GM11168 (cell line): Measurements from ENCODE around the gene IRAK1.

Source experiments
- in situ Hi-C: fragments of 300-500 bp; cut with MboI; formaldehyde crosslinking; loops from one replicate; pipeline ENCODE4 v1.12.0; 2022; ENCODE audit warnings: low sequenced_read_pairs; ENCODE audit not compliant: unreplicated experiment

IRAK1 gene

GRCh38 chrX:153974726-153975286 lies 44.9 kb downstream of the IRAK1 start:
- in situ Hi-C loops: no loop called here

GRCh38 chrX:153974003-153974725 lies 45.5 kb downstream of the IRAK1 start:
- in situ Hi-C loops: no loop called here

- in situ Hi-C loops: no loop called here
Observed at GRCh38 chrX:153973127-153974002, 46.3 kb downstream of the IRAK1 start.

- in situ Hi-C loops: no loop called here
Observed at GRCh38 chrX:153972368-153973126, 47.2 kb downstream of the IRAK1 start, which contains the start of gene TMEM187. Gene TMEM187 (plus strand): TSS chrX:153972754. CDS start chrX:153982063, 9,309 bp downstream.

GRCh38 chrX:153971450-153972367 lies 48.0 kb downstream of the IRAK1 start, which contains the start of gene HCFC1:
Gene HCFC1 (minus strand): TSS chrX:153971818. CDS start chrX:153970840, 978 bp downstream.
- in situ Hi-C loops: no loop called here

- in situ Hi-C loops: no loop called here
Observed at GRCh38 chrX:153971124-153971449, 48.6 kb downstream of the IRAK1 start.

GRCh38 chrX:153970357-153971123 lies 49.2 kb downstream of the IRAK1 start:
- in situ Hi-C loops: no loop called here

- in situ Hi-C loops: no loop called here
Observed at GRCh38 chrX:153969904-153970356, 49.8 kb downstream of the IRAK1 start.

- in situ Hi-C loops: no loop called here
Observed at GRCh38 chrX:153969125-153969903, 50.4 kb downstream of the IRAK1 start.

GRCh38 chrX:153968754-153969124 lies 51.0 kb downstream of the IRAK1 start:
- in situ Hi-C loops: no loop called here

GRCh38 chrX:153968255-153968654 lies 51.4 kb downstream of the IRAK1 start:
- in situ Hi-C loops: no loop called here

GRCh38 chrX:153967536-153968224 lies 52.0 kb downstream of the IRAK1 start:
- in situ Hi-C loops: no loop called here

GRCh38 chrX:153966841-153967535 lies 52.7 kb downstream of the IRAK1 start:
- in situ Hi-C loops: no loop called here

GRCh38 chrX:153966283-153966688 lies 53.4 kb downstream of the IRAK1 start:
- in situ Hi-C loops: no loop called here

- in situ Hi-C loops: no loop called here
Observed at GRCh38 chrX:153965406-153965805, 54.3 kb downstream of the IRAK1 start.

- in situ Hi-C loops: no loop called here
Observed at GRCh38 chrX:153964105-153964504, 55.6 kb downstream of the IRAK1 start.

GRCh38 chrX:153963546-153963945 lies 56.2 kb downstream of the IRAK1 start:
- in situ Hi-C loops: no loop called here
